GM12891 (cell line): Measurements from ENCODE around the gene SH2D4B.

Experiments
- PAX5 ChIP-seq: IDR thresholded peaks from 2 replicates; pipeline ENCODE4 v1.6.1; 2011; ENCODE audit warnings: low read length, moderate library complexity, mild to moderate bottlenecking; ENCODE audit not compliant: insufficient read depth, severe bottlenecking
- POLR2A ChIP-seq: IDR thresholded peaks from 2 replicates; pipeline ENCODE4 v1.6.1; 2011; ENCODE audit warnings: low read depth, low read length, control low read depth
- POLR2AphosphoS5 ChIP-seq: IDR thresholded peaks from 2 replicates; pipeline ENCODE4 v1.6.1; 2011; ENCODE audit warnings: low read depth, low read length, control low read depth
- SPI1 ChIP-seq: IDR thresholded peaks from 2 replicates; pipeline ENCODE4 v1.6.1; 2011; ENCODE audit warnings: low read depth, low read length, control low read depth
- TAF1 ChIP-seq: IDR thresholded peaks from 2 replicates; pipeline ENCODE4 v1.6.1; 2011; ENCODE audit warnings: low read depth, low read length, control low read depth

DNA sequence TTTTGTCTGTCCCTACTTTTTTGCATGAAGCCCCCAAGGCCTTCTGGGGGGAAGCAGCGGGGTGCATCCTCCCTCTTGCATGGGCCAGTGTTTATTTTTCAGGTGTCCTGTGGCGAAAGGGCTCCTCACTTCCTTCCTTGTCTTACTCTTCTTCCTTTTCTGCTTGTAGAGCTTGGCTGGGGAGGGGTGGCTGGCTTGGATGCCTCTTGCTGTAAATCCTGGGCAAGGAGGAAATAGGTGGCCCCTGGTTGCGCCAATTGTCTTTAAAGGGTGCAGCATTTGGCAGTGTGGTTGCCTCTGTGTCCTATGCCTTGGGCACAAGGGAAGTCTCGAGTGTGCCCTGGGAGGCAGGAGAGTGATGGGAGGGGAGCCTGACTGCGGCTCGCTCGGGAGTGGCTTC lies 95.0 kb downstream of the SH2D4B start:
- TF ChIP-seq TAF1, result no peak
- no peak for TF ChIP-seq POLR2A
- no peak for TF ChIP-seq PAX5
- no peak for TF ChIP-seq SPI1
- TF ChIP-seq POLR2AphosphoS5, result no peak
